GM21526 (cell line): Measurements from ENCODE around the gene CTBP1.

Source experiments
- ATAC-seq: cut with Tn5 transposase; IDR thresholded peaks from one replicate; pipeline ENCODE4 v1.9.1; 2021; ENCODE audit warnings: moderate library complexity; ENCODE audit not compliant: unreplicated experiment, low FRiP score

The CTBP1 gene

DNA sequence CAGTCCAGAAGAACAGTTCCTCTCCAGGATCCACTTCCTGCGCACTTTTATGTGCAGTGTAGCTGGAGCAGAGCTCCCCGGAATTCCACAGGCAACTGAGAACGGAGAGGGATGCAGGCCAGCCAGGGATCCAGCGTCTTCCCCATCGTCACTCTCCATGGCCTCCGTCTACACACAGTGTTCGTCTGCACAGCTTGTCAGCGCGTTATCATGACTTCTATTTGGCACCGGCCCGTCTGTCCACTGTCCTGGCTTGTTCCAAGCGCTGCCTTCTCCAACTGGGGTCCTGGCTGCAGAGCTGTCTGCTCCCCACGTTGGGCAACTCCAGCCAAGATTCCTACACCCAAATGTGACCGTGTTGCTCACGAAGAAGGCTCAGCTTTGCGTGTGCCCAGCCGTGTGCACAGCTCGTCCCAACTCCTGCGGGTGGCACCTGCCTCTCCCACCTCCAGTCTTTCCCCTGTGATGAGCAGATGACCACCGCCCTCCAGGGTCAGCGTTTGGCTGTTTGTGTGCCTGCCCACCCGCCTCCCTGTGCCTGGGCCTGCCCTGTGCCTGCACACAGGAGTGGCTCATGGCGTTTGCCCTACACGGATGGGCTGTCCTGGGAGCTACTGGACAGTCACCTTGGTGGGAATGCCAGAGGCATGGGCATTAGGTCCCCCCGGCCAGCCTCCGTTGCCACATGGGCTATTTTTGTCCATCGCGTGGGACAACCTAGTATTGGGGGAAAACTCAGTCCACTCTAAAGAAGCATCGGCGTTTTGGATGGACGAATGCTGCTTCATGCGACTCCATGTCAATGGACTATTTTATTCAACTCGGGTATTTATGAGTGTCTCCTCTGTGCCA, 2.2 kb upstream of the CTBP1 start:
- ATAC-seq: no peak

DNA sequence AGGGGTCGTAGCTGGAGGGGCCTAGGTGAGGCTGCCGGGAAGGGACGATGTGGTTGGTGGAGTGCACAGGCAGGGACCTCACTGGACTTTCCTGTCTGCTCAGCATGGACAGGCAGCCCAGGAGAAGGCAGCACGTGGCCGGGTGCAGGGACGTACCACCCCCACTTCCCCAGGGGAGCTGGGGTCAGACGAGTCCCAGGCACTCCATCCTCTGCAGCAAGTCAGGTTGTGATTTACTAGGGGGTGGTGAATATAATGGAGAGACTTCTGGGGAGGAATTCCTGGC, 1.5 kb upstream of the CTBP1 start:
- no peak for ATAC-seq

DNA sequence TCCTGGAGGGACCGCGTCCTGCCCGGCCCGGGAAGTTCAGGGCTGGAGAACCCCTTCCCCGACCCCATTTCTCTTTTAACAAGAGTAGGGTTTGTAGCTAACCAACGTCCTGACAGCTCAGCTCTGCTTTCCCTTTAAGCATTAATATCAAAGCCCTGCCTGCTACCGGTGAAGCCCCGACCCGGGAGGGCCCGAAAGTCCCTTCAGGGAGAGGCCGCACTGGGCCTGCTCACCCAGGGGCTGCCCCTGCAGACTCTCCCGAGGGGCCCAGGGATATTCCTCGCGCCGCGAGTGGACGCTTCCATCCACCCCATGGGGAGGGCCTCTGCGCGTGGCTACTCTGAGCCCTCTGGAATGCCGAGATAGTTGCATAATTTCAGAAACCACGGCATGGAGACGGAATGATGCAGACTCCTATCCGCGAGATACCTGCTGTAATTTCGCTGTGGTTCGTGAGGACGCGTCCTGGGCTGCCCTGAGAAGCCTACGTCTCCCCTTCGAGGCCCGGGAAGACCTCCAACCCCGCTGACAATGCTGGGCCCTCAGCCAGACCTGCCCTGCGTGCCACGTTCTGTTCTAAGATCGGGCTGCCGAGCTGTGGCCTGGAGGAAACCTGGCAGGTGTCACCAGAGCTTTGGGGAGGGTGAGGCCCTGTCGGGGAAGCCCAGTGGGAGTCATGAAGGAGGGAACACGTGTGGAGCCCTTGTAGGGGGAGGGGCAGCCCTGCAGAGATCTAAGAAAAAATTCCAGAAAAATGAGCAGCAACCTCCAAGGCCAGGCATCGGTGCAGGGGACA, 999 bp upstream of the CTBP1 start:
- ATAC-seq: peak; percentile 1

DNA sequence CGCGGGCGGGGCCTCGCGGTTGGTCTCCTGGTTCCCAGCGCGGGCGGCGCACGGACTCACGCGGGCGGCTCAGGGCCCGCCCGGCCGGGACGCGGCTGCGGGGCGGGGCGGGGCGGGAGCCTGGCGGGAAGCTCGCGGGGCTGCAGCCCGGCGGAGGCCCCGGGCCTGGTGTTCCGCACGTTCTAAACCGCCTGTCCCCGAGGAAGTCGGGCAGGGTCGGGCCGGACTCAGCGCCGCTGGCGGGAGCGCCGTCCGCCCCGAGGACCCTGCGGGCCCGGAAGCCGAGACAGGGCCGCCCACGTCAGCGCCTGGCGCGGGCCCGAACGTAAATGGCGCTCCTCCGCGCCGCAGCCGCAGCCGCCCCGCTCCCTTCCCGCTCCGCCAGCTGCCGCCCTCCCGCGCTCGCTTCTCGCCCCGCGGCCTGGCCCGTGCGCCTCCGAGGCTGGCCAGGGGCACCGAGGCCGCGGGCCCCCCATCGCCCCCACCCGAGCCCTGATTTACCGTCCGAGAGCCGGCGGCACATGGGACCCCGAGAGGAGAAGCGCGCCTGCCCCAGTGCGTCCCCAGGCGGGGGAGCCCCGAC, 309 bp upstream of the CTBP1 start:
- ATAC-seq: peak; percentile 41

DNA sequence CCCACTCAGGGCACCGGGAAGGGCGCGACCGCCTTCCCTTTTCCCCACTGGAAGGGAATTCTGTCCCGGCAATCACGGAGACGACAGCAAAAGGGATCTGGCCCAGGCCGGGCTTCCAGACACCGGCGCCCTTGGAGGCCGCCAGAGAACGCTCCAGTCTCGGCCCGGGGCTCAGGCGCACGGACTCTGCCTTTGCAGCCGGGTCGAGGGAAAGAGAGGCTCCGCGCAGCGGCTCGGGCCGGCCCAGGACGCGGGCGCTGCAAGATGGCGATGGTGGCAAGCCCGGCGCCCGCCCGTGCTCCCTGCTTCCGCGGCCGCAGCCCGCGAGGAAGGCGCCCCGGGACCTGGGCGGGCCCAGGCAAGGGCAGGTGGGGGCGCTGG, 1.1 kb downstream of the CTBP1 start:
- ATAC-seq: peak; percentile 13

DNA sequence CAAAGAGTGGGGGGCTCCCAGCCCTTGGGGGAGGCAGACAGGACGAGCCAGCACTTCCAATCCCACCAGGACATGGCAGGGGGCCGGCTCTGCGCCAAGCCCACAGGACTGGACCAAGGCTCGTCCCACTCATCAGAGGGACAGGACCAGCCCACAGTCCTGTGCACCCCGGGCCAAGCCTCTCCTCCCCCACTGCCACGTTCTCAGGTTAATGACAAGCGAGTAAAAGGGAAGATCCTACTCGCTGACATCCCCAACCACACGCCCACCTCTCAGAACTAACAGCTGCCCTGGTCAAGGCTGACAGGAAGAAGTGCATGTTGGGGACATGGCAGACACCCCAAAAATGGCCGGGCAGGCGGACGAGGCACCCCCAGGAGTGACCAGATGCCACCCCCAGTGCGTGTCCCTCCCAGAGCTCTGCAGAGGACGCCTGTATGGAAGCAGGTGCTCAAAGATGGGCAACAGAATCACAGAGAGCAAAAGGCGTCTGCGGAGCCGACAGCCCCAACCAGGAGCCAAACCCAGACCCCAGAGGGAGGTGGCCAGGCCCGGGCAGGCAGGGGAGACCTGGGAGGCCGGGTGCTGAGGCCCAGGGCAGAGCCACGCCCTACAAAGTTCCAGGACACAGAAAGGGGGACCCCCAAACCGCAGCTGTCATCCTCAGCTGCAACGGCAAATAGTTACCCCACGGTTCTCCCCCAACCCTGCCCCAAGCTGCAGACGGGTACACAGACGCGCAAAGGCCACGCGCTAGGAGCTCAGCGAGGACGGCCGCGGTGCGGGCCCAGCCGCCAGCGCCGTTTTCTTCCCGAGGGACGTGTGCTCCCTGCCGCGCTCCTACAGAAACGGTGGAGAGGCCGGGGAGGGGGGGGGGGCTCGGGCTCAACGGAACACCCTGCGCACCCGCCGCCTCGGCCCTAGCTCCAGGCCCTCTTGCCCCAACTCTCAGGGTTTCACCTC, 1.7 kb downstream of the CTBP1 start:
- no peak for ATAC-seq

DNA sequence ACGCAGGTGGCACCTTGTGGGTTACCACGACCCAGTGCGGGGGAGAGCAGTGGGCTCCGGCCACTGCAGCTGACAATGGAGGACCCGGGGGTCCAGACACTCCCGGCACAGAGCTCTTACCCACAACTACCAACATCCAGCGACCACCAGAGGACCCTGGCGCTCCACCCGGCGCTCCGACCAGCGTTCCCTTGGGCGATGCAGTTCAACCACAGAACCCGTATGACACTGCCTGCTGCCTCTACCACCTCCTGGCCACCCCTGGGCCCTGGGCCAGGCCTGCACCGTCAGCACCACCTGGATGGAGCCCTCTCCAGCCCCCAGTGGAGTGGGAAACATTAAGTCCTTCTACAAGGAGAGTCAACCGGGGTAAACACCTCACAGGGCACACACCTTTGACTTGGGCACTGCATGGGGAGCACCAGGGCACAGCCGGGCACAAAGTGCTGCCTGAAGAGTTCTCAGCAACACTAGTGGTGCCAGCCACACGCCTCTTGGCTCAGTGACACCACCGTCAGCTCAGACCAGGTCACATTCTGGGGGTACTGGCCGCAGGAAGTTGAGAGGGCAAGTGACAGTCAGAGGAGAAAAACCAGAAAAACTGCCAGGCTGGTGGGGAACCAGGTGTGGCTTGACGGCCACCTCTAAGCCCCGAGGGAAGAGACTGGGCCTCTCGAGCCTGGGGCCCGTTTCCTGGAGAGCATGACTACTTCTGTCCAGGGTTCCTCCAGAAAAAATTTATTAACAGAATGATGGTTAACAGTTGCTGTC, 2.6 kb downstream of the CTBP1 start:
- no peak for ATAC-seq

DNA sequence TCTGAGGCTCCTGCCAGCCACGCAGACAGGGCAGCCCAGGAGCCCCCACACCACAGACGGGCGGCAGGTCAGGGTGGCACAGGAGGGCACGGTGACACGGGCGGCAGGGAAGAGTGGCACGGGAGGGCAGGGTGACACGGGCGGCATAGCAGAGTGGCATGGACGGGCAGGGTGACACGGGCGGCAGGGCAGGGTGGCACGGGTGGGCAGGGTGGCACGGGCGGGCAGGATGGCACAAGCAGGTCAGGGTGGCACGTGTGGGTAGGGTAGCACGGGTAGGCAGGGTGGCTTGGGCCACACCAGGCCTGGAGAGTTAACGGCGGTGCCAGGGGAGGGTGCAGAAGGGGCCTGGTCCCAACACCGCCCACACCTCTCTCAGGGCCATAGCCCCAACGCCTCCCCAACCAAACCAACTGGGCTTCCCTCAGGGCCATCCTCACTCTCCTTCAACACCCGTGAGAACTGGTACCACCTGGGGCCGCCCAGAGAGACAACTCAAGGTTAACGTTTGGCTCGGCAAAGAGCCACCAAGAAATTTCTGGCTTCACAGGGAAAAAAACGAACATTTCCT, 3.4 kb downstream of the CTBP1 start:
- ATAC-seq: no peak

DNA sequence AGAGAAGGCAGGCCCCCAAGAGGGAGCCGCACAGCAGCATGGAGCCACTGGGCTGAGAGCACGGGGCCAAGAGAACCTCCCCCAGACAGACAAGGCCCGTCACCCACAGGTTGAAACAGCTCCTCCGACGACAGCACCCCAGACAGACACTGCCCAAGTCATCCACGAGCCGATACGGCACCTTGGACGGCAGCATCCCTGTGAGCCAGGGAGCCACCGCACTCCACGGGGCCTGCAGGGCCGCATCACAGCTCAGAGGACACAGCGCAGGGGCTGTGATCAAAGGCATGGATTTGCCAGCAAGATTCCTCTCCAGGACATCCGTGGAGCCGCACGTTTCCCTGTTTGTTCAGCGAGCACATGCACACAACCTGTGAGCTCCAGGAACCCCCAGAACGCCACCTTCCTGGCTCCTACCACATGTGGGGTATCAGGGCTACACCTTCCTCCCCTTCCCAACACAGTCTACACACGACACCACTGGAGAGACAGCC, 3.9 kb downstream of the CTBP1 start:
- no peak for ATAC-seq

DNA sequence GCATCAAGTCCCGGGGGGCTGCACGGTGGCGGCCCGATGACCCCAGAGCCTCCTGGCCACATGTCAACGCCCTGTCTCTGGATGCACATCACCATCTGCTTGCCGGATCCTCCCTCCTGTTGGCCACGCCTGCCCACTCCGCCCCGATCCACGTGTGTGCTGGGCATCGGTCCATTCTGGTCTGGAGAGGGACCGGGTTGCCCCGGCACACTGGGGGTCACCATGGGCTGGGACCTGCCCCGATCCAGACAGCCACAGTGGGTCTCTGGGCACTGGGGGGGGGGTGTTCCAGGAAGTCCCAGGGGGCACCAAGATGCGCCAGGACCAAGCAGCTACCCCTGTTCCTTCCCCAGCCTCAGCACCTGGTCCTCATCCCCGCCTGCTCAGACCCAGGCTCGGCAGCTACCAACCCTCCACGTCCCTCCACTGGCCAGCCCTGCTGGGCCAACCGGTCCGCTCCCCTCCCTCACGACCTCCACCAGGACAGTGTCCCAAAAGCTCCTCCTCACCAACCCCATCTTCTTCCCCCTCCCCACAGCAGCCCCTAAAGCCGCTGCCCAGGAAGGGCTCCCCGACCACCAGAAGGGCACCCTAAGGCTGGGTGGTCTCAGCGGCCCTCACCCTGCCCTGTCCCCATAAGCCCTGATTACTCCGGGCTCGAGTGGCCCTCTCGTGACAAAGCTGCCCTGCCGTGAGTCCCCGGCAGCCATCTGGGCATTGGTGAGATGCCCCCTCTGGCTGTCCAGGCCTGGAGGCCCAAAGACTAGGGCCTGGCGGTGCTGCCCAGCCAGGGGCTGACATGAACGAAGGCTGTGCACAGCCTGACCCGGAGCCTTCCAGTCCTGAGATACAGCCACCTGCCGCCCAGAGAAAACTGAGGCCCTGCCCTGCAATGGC, 4.6 kb downstream of the CTBP1 start:
- no peak for ATAC-seq

DNA sequence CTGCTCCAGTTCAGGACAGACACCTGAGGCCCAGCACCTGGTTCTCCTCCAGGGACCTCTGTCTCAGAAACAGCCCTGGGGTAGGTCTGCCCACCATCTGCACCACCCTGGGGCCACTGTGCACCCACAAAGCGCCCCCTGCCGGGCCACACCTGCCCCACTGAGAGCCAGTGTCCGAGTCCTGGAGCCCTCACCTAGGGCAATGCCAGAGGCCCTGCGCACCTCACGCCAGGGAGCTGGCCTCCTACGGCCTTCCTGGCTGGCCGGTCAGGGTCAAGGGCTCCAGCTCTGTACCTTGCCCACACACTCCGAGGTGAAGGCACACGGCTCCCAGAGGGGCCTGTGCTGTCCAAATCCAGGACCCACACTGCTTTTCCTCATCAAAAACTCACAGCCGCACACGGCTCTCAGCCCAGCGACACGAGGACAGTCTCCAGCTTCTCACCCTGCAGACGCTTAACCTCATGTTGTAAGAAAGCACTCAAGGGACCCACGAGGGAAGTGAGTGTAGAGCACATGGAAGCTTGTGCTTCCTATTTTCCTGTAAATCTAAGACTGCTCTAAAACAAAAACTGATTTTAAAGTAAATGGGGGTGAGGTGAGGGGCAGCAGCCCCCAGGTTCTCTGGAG, 5.4 kb downstream of the CTBP1 start:
- ATAC-seq: no peak

DNA sequence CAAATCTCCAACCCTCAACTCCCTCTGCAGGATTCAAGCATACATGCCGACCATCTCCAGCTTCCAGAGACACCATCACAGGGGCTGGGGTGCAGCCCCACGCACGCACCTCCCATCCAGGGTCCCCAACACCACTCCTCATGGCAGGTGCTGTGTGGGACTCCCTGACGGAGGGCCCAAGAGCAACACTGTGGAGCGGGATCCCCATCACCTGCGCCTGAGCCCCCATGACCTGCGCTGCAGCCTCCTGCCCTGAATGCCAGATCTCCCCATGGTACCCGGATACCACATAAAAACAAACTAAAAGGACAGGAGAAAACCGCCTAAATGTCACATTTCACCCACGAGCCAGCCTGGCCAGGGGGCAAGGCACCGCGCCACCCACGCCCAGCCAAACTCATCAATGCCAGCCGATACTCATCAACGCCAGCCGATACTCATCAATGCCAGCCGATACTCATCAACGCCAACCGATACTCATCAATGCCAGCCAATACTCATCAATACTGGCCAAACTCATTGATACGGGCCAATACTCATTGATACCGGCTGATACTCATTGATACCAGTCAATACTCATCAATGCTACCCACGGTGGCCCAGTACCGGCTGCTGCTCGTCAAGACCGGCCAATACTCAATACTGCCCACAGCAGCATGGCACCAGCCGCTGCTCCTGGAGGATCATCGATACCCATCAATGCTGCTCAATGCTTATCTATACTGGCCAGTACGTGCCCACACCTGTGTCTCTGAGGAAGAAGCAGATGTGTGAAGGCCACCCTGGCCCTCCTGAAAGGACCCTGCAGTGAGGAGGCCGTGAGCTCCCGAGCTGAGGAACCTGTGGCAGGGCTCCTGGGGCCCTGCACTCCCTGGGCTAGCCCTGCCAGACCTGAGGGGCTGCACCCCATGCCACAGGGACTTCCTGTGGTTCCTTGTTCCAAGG, 6.2 kb downstream of the CTBP1 start:
- no peak for ATAC-seq

DNA sequence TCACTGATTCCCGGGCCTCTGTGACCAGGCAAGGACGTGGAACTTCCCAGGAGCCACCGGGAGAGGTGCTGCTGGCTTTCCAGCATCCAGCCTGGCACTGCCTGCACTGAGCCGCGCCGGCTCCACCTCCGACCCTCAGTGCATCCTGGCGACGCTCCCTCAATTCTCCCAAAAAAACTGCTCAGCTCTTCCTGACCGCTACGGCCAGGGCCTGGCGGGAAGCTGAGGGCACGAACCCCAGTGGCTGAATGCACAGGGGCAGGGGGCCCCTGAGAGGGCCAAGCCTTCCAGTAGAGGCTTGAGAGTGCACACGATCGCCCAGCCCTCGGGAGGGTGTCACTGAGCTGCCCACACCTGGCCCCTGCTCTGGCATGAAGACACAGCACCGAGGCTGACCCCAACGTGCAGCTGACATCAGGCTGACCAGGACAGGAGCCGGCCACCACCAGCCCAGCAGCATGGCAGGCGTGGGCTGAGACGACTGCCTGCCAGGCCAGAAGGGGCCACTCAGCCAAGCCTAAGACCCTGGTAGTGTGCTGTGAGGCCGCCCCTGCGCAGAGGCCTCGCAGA, 6.9 kb downstream of the CTBP1 start:
- no peak for ATAC-seq

DNA sequence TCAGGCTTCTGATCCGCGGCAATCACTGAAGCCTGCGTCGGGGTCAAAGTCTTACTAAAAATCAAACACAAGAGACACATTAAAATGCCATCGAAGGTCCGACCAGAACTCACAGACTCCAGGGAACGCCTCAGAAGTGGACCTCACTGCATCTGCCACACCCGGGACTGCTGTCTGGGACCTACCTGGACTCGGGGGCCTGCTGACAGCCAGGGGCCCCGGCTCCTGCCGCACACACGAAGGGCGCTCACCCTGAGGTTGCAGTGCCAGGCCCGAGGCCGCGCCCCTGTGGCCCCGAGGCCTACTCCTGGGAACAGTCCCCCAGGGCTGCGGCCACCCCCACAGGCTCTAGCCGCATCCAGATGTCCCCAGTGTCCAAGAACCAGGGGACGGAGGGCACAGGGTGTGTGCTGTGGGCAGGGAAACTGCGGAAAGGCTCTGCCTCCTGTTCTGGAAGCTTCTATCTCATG, 7.4 kb downstream of the CTBP1 start:
- no peak for ATAC-seq

DNA sequence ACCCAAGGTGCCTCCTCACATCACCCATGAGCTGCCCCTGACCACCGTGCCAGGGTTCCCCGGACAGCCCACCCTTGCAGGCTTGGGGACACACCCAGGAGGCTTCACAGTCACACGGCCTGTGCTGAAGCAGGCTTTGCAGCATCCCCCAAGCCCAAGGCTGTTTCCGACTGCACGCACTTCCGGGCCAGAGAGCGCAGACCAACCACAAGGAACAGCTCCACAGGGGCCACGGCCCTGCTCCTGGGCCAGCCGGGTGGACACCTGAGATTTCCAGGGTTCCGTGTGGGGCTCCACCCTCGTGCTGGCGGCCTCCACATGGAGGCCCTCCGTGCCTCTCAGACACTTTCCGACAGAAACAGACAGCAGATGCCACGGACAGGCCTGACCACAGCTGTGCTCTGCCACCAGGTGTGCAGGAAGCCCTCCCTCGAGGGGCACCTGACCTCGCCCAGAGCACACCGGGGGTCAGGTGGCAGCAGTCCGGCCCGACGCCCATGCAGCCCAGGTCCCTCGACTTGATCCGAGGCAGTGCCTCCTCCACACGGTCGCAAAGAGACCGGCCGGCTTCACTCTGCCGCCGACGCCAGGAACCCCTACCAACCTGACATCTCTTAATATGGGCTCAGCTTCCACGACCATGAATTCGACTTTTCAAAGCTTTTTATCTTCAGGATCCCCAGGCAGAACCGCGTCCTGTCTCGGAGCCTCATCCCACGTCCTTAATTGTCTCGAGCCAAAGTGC, 8.0 kb downstream of the CTBP1 start:
- ATAC-seq: no peak

DNA sequence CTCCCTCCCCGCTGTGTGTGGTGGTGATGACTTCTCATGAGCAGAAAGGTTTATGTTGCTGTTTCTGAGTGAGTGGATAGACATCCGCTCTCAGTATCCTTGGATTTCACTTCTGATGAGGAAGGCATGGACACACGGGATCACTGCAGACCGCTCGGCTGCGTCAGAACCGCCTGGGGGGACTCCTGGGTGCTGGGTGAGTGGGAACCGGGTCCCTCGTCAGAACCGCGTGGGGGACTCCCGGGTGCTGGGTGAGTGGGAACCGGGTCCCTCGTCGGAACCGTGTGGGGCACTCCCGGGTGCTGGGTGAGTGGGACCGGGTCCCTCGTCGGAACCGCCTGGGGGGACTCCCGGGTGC, 9.0 kb downstream of the CTBP1 start:
- ATAC-seq: no peak
